H9 (cell line): ENCODE data around the gene PHF8. TPM values are rescaled to one million over a fixed set of nuclear protein-coding genes. Genes with fewer than 3 reads are reported as not detected.

Experiments used
- DNase-seq: peaks from one replicate; pipeline ENCODE4 v3.0.0-alpha.2; 2017
- H2AFZ ChIP-seq: one replicate; pipeline ENCODE4 v1.6.1; 2013; ENCODE audit warnings: mild to moderate bottlenecking, low read length, control low read depth, moderate library complexity
- H2AK5ac ChIP-seq: 2 replicates; pipeline ENCODE4 v1.6.1; 2013; ENCODE audit warnings: low read length, control low read depth, mixed read lengths; ENCODE audit not compliant: insufficient read length
- H2BK120ac ChIP-seq: one replicate; pipeline ENCODE4 v1.6.1; 2013; ENCODE audit warnings: low read depth, mild to moderate bottlenecking, low read length, control low read depth, inconsistent platforms; ENCODE audit not compliant: poor library complexity, severe bottlenecking
- H2BK12ac ChIP-seq: 2 replicates; pipeline ENCODE4 v1.6.1; 2013; ENCODE audit warnings: low read length, control low read depth, mixed read lengths, low read depth; ENCODE audit not compliant: insufficient read length
- H2BK15ac ChIP-seq: 2 replicates; pipeline ENCODE4 v1.6.1; 2013; ENCODE audit warnings: low read depth, low read length, control low read depth
- H2BK20ac ChIP-seq: one replicate; pipeline ENCODE4 v1.6.1; 2013; ENCODE audit warnings: low read depth, mild to moderate bottlenecking, low read length, control low read depth, inconsistent platforms; ENCODE audit not compliant: poor library complexity, severe bottlenecking
- H2BK5ac ChIP-seq: 2 replicates; pipeline ENCODE4 v1.6.1; 2013; ENCODE audit warnings: low read length, control low read depth, mixed read lengths; ENCODE audit not compliant: insufficient read length
- H3K14ac ChIP-seq: 2 replicates; pipeline ENCODE4 v1.6.1; 2013; ENCODE audit warnings: low read length, control low read depth; ENCODE audit not compliant: insufficient read depth
- H3K18ac ChIP-seq: 2 replicates; pipeline ENCODE4 v1.6.1; 2013; ENCODE audit warnings: low read depth, mild to moderate bottlenecking, mixed read lengths, low read length, control low read depth; ENCODE audit not compliant: insufficient read length
- H3K23ac ChIP-seq: 2 replicates; pipeline ENCODE4 v1.6.1; 2013; ENCODE audit warnings: low read length, control low read depth, mixed read lengths, low read depth; ENCODE audit not compliant: insufficient read length
- H3K23me2 ChIP-seq: 2 replicates; pipeline ENCODE4 v1.6.1; 2013; ENCODE audit warnings: low read depth, mild to moderate bottlenecking, mixed read lengths, low read length, control low read depth; ENCODE audit not compliant: insufficient read length, poor library complexity, severe bottlenecking
- H3K27ac ChIP-seq: 2 replicates; pipeline ENCODE4 v1.5.1; 2013; ENCODE audit warnings: low read length, control low read depth, mixed read lengths, low read depth; ENCODE audit not compliant: insufficient read length
- H3K27me3 ChIP-seq: 2 replicates; pipeline ENCODE4 v1.6.1; 2013; ENCODE audit warnings: low read length, control low read depth, inconsistent platforms; ENCODE audit not compliant: insufficient read depth
- H3K4ac ChIP-seq: 2 replicates; pipeline ENCODE4 v1.6.1; 2013; ENCODE audit warnings: low read depth, mild to moderate bottlenecking, control low read depth, inconsistent platforms, low read length, moderate library complexity
- H3K4me1 ChIP-seq: 2 replicates; pipeline ENCODE4 v1.6.1; 2013; ENCODE audit warnings: low read length, control low read depth, inconsistent platforms; ENCODE audit not compliant: insufficient read depth
- H3K4me2 ChIP-seq: 2 replicates; pipeline ENCODE4 v1.6.1; 2013; ENCODE audit warnings: low read length, control low read depth, mixed read lengths; ENCODE audit not compliant: insufficient read length, insufficient read depth
- H3K56ac ChIP-seq: 2 replicates; pipeline ENCODE4 v1.6.1; 2013; ENCODE audit warnings: low read depth, mild to moderate bottlenecking, mixed read lengths, low read length, control low read depth; ENCODE audit not compliant: insufficient read length
- H3K79me1 ChIP-seq: 2 replicates; pipeline ENCODE4 v1.6.1; 2013; ENCODE audit warnings: low read depth, mild to moderate bottlenecking, moderate library complexity, low read length, control low read depth, inconsistent platforms; ENCODE audit not compliant: insufficient read depth, poor library complexity, severe bottlenecking
- H3K79me2 ChIP-seq: 2 replicates; pipeline ENCODE4 v1.6.1; 2013; ENCODE audit warnings: low read length, control low read depth, inconsistent platforms; ENCODE audit not compliant: insufficient read depth
- H3K9ac ChIP-seq: 2 replicates; pipeline ENCODE4 v1.6.1; 2013; ENCODE audit warnings: low read length, control low read depth, mixed read lengths; ENCODE audit not compliant: insufficient read length; ENCODE audit errors: extremely low read depth
- H3K9me3 ChIP-seq: one replicate; pipeline ENCODE4 v1.6.1; 2013; ENCODE audit warnings: low read depth, low read length, inconsistent platforms; ENCODE audit not compliant: control insufficient read depth
- H3T11ph ChIP-seq: one replicate; pipeline ENCODE4 v1.6.1; 2013; ENCODE audit warnings: mild to moderate bottlenecking, low read length, control low read depth, inconsistent platforms
- H4K20me1 ChIP-seq: one replicate; pipeline ENCODE4 v1.6.1; 2013; ENCODE audit not compliant: control insufficient read depth, insufficient read length, insufficient read depth
- H4K5ac ChIP-seq: 2 replicates; pipeline ENCODE4 v1.6.1; 2013; ENCODE audit warnings: low read depth, mild to moderate bottlenecking, mixed read lengths, low read length, control low read depth; ENCODE audit not compliant: insufficient read length
- H4K8ac ChIP-seq: replicated peaks from 2 replicates; pipeline ENCODE4 v1.6.1; 2013; ENCODE audit warnings: low read length, control low read depth, mixed read lengths, low read depth; ENCODE audit not compliant: insufficient read length
- H4K91ac ChIP-seq: 2 replicates; pipeline ENCODE4 v1.6.1; 2013; ENCODE audit warnings: low read depth, mild to moderate bottlenecking, moderate library complexity, mixed read lengths, low read length, control low read depth; ENCODE audit not compliant: insufficient read length
- H3K27ac Mint-ChIP-seq, 3 experiments: 2 replicates in 2 of 3; 3 replicates in 1 of 3; pipeline ENCODE4 v1.8.0; 2020 to 2021; ENCODE audit warnings: mixed read lengths in 3 of 3, mild to moderate bottlenecking in 1 of 3, moderate library complexity in 1 of 3
- H3K27me3 Mint-ChIP-seq: 2 replicates; pipeline ENCODE4 v1.8.0; 2021; ENCODE audit warnings: low read depth, mild to moderate bottlenecking, moderate library complexity, mixed read lengths
- H3K36me3 Mint-ChIP-seq, 3 experiments: 2 replicates in 2 of 3; 3 replicates in 1 of 3; pipeline ENCODE4 v1.8.0; 2020 to 2021; ENCODE audit warnings: low read depth in 3 of 3, mixed read lengths in 3 of 3; ENCODE audit not compliant: insufficient read depth in 1 of 3
- H3K4me1 Mint-ChIP-seq, 2 experiments: 2 replicates each; pipeline ENCODE4 v1.8.0; 2020; ENCODE audit warnings: mixed read lengths in 2 of 2
- H3K4me3 Mint-ChIP-seq, 2 experiments: 2 replicates in 1 of 2; 3 replicates in 1 of 2; pipeline ENCODE4 v1.8.0; 2020 to 2021; ENCODE audit warnings: mild to moderate bottlenecking in 2 of 2, mixed read lengths in 2 of 2, moderate library complexity in 1 of 2
- H3K9me3 Mint-ChIP-seq, 2 experiments: 2 replicates in 1 of 2; 3 replicates in 1 of 2; pipeline ENCODE4 v1.8.0; 2020; ENCODE audit warnings: mild to moderate bottlenecking in 2 of 2, mixed read lengths in 2 of 2, moderate library complexity in 1 of 2
- WGBS: extraction: QIAGEN DNeasy Blood & Tissue Kit; methylation state at CpG from one replicate; pipeline ENCODE4 v1.1.7; 2013; ENCODE audit warnings: missing lambda C conversion rate, low lambda C conversion rate, mixed read lengths; ENCODE audit not compliant: insufficient read length; ENCODE audit errors: extremely low coverage; 5-methylcytosine and 5-hydroxymethylcytosine counted together
- total RNA-seq: library from RNA; stranded (reverse); gene quantifications from 2 replicates; pipeline ENCODE4 v1.2.1, GENCODE V29; 2021
- TF ChIP-seq, protein P1 (sequence below): fragments of 200-600 bp; sonication (generic); conservative IDR thresholded peaks from 3 replicates; pipeline ENCODE4 v1.8.0; 2021; ENCODE audit warnings: antibody characterized with exemption, mild to moderate bottlenecking

PHF8 gene
- total RNA-seq, 1 experiment from 2014 or later = 38.9 TPM

DNA sequence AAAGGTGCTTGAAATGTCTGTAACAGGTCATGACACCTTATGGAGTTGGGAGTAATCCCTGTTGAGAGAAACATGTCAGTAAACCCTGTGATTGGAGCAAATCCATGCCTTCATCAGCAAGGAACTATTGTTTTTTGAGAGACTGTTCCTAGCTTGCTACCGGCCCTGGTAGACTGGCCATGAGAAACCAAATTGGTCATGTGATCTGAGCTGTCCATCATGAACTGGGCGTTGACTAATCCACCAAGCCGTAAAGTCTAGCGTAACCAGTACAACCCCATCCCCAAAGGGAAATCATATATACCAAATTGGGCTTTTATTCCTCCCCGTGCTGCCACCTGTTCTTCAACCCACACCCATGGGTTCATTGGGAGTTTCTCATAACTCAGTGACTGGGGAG lies 143.7 kb downstream of the PHF8 start:
- Histone ChIP-seq H3K4ac (no peak overlapping the region), H3K9ac (no peak overlapping the region), H3K56ac (no peak overlapping the region), H4K20me1 (no peaks in the 10 kb centered on the region), H4K8ac (no peak overlapping the region), H3K27me3 (no peaks in the 10 kb centered on the region), H3K79me2 (no peaks in the 10 kb centered on the region), H3K14ac (no peak overlapping the region), H2BK5ac (no peak overlapping the region), H4K91ac (no peak overlapping the region), H3K23me2 (no peaks in the 10 kb centered on the region), H2AK5ac (no peak overlapping the region), H2AFZ (no peak overlapping the region), H3K9me3 (peaks cover 21% of the 10 kb centered on the region), H4K5ac (no peak overlapping the region), H3K4me2 (no peak overlapping the region), H2BK120ac (no peak overlapping the region), H3T11ph (no peak overlapping the region), H3K4me1 (no peaks in the 10 kb centered on the region), H3K23ac (no peak overlapping the region), H2BK20ac (no peak overlapping the region), H3K79me1 (no peaks in the 10 kb centered on the region), H3K27ac (no peak overlapping the region), H2BK15ac (no peak overlapping the region), H3K18ac (no peak overlapping the region), H2BK12ac (no peak overlapping the region)
- peaks cover 46 to 56% of the 10 kb centered on the region in 2 experiments for H3K9me3 Mint-ChIP-seq
- peaks cover 0 to 8% (median 0%) of the 10 kb centered on the region in 3 experiments; a peak in 2 of 7 replicates for H3K36me3 Mint-ChIP-seq
- no peaks in the 10 kb centered on the region for H3K27me3 Mint-ChIP-seq
- H3K4me3 Mint-ChIP-seq = no peak overlapping the region
- no CpG with 5 or more reads among the region's 5 CpGs for WGBS
- no peaks in the 10 kb centered on the region for H3K4me1 Mint-ChIP-seq
- TF ChIP-seq, protein P1, sequence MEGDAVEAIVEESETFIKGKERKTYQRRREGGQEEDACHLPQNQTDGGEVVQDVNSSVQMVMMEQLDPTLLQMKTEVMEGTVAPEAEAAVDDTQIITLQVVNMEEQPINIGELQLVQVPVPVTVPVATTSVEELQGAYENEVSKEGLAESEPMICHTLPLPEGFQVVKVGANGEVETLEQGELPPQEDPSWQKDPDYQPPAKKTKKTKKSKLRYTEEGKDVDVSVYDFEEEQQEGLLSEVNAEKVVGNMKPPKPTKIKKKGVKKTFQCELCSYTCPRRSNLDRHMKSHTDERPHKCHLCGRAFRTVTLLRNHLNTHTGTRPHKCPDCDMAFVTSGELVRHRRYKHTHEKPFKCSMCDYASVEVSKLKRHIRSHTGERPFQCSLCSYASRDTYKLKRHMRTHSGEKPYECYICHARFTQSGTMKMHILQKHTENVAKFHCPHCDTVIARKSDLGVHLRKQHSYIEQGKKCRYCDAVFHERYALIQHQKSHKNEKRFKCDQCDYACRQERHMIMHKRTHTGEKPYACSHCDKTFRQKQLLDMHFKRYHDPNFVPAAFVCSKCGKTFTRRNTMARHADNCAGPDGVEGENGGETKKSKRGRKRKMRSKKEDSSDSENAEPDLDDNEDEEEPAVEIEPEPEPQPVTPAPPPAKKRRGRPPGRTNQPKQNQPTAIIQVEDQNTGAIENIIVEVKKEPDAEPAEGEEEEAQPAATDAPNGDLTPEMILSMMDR = no peak
- H3K27ac Mint-ChIP-seq = no peak overlapping the region
- no peak for DNase-seq
